K562 (cell line): ENCODE data around the gene PPIL1. TPM values are rescaled to one million over a fixed set of nuclear protein-coding genes. Genes with fewer than 3 reads are reported as not detected.

Experiments used
- ATAC-seq: fragments of 200-7000 bp; cut with Tn5 transposase; 3 replicates; pipeline ENCODE4 v1.9.1; 2020; ENCODE audit warnings: moderate library complexity
- BruUV-seq: library from RNA; stranded (reverse); fragments of 400-500 nt; replicated peaks from 2 replicates; lab custom pipeline; 2021; lab: Mats Ljungman, UMichigan
- CTCF ChIA-PET: fragments of 300-600 bp; formaldehyde crosslinking; extraction: SDS; loops from one replicate; lab custom pipeline; 2021; ENCODE audit warnings: low intra/inter-chr PET ratio; lab: Yijun Ruan, JAX
- POLR2A ChIA-PET: fragments of 300-600, 350-650 bp; sonication (Branson Sonifier 250); formaldehyde crosslinking; extraction: SDS; loops from one replicate; lab custom pipeline; 2021; ENCODE audit warnings: antibody characterized with exemption, inconsistent platforms; lab: Yijun Ruan, JAX
- DNase-seq, 4 experiments: peaks; one replicate each; pipeline versions ENCODE4 v3.0.0 to v3.0.0-alpha.2; 2011 to 2018; ENCODE audit warnings: low spot score in 3 of 4, mixed read lengths in 3 of 4; ENCODE audit errors: extremely low read depth in 1 of 4
- FAIRE-seq: peaks from 2 replicates; lab custom pipeline; 2011; peaks lifted over from hg19 to GRCh38; lab: Jason Lieb, UNC
- H2AFZ ChIP-seq: 2 replicates; pipeline ENCODE4 v1.6.0; 2011; ENCODE audit warnings: low read depth, low read length, control low read depth, inconsistent platforms
- H3K27ac ChIP-seq: fragments of 200-600 bp; 3 replicates; pipeline ENCODE4 v1.8.0; 2011; ENCODE audit warnings: low read depth, mild to moderate bottlenecking, control low read depth, inconsistent platforms, low read length, moderate library complexity, mixed read lengths; ENCODE audit errors: extremely low read depth
- H3K27me3 ChIP-seq, 2 experiments: fragments of 300-600 bp in 1 of 2; 2 replicates in 1 of 2; 3 replicates in 1 of 2; pipeline versions ENCODE4 v1.6.0 to v1.8.0; 2011; ENCODE audit warnings: inconsistent platforms in 2 of 2, low read length in 2 of 2, mild to moderate bottlenecking in 1 of 2, mixed read lengths in 1 of 2, moderate library complexity in 1 of 2; ENCODE audit not compliant: control insufficient read depth in 2 of 2, insufficient read depth in 2 of 2
- H3K36me3 ChIP-seq: fragments of 300-600 bp; 3 replicates; pipeline ENCODE4 v1.8.0; 2011; ENCODE audit warnings: mild to moderate bottlenecking, low read length, inconsistent platforms; ENCODE audit not compliant: control insufficient read depth, insufficient read depth
- H3K4me1 ChIP-seq, 2 experiments: fragments of 200-600 bp in 1 of 2; replicated peaks in 1 of 2; 2 replicates in 1 of 2; 3 replicates in 1 of 2; pipeline versions ENCODE4 v1.5.1 to v1.8.0; 2011; ENCODE audit warnings: inconsistent platforms in 2 of 2, low read length in 2 of 2, mild to moderate bottlenecking in 1 of 2, mixed read lengths in 1 of 2, moderate library complexity in 1 of 2; ENCODE audit not compliant: control insufficient read depth in 2 of 2, insufficient read depth in 2 of 2
- H3K4me2 ChIP-seq: 2 replicates; pipeline ENCODE4 v1.6.1; 2011; ENCODE audit warnings: low read length, control low read depth, inconsistent platforms, mixed read lengths; ENCODE audit not compliant: insufficient read depth
- H3K4me3 ChIP-seq: fragments of 200-600 bp; sonication (generic), shearing (Covaris generic); 2 replicates; pipeline ENCODE4 v1.5.1; 2016; ENCODE audit warnings: control low read depth, inconsistent platforms
- H3K79me2 ChIP-seq: fragments of 200-600 bp; 3 replicates; pipeline ENCODE4 v1.8.0; 2011; ENCODE audit warnings: low read length, inconsistent platforms; ENCODE audit not compliant: control insufficient read depth, insufficient read depth
- H3K9ac ChIP-seq, 2 experiments: 2 replicates each; pipeline versions ENCODE4 v1.6.0 to v1.6.1; 2011; ENCODE audit warnings: low read depth in 2 of 2, low read length in 2 of 2, control low read depth in 1 of 2, inconsistent platforms in 1 of 2, mild to moderate bottlenecking in 1 of 2, mixed read lengths in 1 of 2; ENCODE audit not compliant: insufficient read depth in 1 of 2
- H3K9me1 ChIP-seq: one replicate; pipeline ENCODE4 v1.6.0; 2011; ENCODE audit warnings: inconsistent platforms, mild to moderate bottlenecking, low read length, moderate library complexity; ENCODE audit not compliant: control insufficient read depth, insufficient read depth
- H3K9me3 ChIP-seq: replicated peaks from 2 replicates; pipeline ENCODE4 v1.5.1; 2011; ENCODE audit warnings: low read depth, low read length, inconsistent platforms; ENCODE audit not compliant: control insufficient read depth, insufficient read depth
- H4K20me1 ChIP-seq: replicated peaks from 2 replicates; pipeline ENCODE4 v1.6.1; 2011; ENCODE audit warnings: low read length, inconsistent platforms, mixed read lengths; ENCODE audit not compliant: control insufficient read depth, insufficient read depth
- ADNP ChIP-seq: fragments of 200-800 bp; sonication (Bioruptor generic); IDR thresholded peaks from 2 replicates; pipeline ENCODE4 v1.6.1; 2016; ENCODE audit warnings: missing genetic modification characterization, missing compliant biosample characterization
- BCOR ChIP-seq: fragments of 450-650 bp; IDR thresholded peaks from 2 replicates; pipeline ENCODE4 v1.6.1; 2016
- CHD4 ChIP-seq: fragments of 200-600 bp; sonication (generic); IDR thresholded peaks from 3 replicates; pipeline ENCODE4 v1.6.1; 2012; ENCODE audit warnings: low read depth, mild to moderate bottlenecking, mixed read lengths, low read length, inconsistent platforms; ENCODE audit not compliant: insufficient read depth, insufficient replicate concordance, poor library complexity, severe bottlenecking
- ETV1 ChIP-seq: fragments of 450-650 bp; conservative IDR thresholded peaks from 2 replicates; pipeline ENCODE4 v1.6.1; 2016; ENCODE audit warnings: missing genetic modification characterization, control low read depth, low read depth, missing compliant biosample characterization
- HDAC2 ChIP-seq: fragments of 450-650 bp; IDR thresholded peaks from 2 replicates; pipeline ENCODE4 v1.6.1; 2016; ENCODE audit warnings: mild to moderate bottlenecking
- KDM1A ChIP-seq, 2 experiments: fragments of 450-650 bp; IDR thresholded peaks; 2 replicates each; pipeline ENCODE4 v1.6.1; 2016; ENCODE audit warnings: mild to moderate bottlenecking in 2 of 2
- NR2C2 ChIP-seq, 2 experiments: fragments of 200-800 bp in 1 of 2; sonication (Bioruptor generic) in 1 of 2; sonication (generic) in 1 of 2; formaldehyde crosslinking in 1 of 2; IDR thresholded peaks; 2 replicates each; pipeline versions ENCODE4 v1.6.1 to v1.8.0; 2016 to 2022; ENCODE audit warnings: mild to moderate bottlenecking in 1 of 2, missing compliant biosample characterization in 1 of 2, missing genetic modification characterization in 1 of 2, missing genetic modification reagents in 1 of 2
- RB1 ChIP-seq: fragments of 450-650 bp; IDR thresholded peaks from 2 replicates; pipeline ENCODE4 v1.6.1; 2017; ENCODE audit warnings: low read depth, mild to moderate bottlenecking
- RCOR1 ChIP-seq, 2 experiments: IDR thresholded peaks; 2 replicates each; pipeline ENCODE4 v1.6.1; 2012; ENCODE audit warnings: low read depth in 2 of 2, low read length in 2 of 2, borderline replicate concordance in 1 of 2, improper control_type of control experiment in 1 of 2
- SMARCA5 ChIP-seq: fragments of 450-650 bp; IDR thresholded peaks from 2 replicates; pipeline ENCODE4 v1.6.1; 2016
- TARDBP ChIP-seq: fragments of 450-650 bp; IDR thresholded peaks from 2 replicates; pipeline ENCODE4 v1.6.1; 2016
- TOE1 ChIP-seq, 2 experiments: fragments of 450-650 bp in 1 of 2; sonication (generic) in 1 of 2; formaldehyde crosslinking in 1 of 2; IDR thresholded peaks; 2 replicates each; pipeline versions ENCODE4 v1.7.1 to v1.8.0; 2016 to 2022; ENCODE audit warnings: borderline replicate concordance in 2 of 2, mild to moderate bottlenecking in 2 of 2, antibody characterized with exemption in 1 of 2, inconsistent platforms in 1 of 2, low read depth in 1 of 2, missing genetic modification reagents in 1 of 2, moderate library complexity in 1 of 2
- ZNF668 ChIP-seq: fragments of 250-450 bp; sonication (Bioruptor Pico); IDR thresholded peaks from 2 replicates; pipeline ENCODE4 v1.8.0; 2022; ENCODE audit warnings: mild to moderate bottlenecking, inconsistent platforms
- ZNF76 ChIP-seq: fragments of 250-450 bp; sonication (Bioruptor Pico); IDR thresholded peaks from 2 replicates; pipeline ENCODE4 v1.4.0; 2020; ENCODE audit warnings: mild to moderate bottlenecking, moderate library complexity, borderline replicate concordance
- WGBS: fragments of 100-300 bp; shearing (Covaris generic); methylation state at CpG from one replicate; pipeline ENCODE4 v1.1.6; 2016; ENCODE audit warnings: low coverage, mixed read lengths; ENCODE audit not compliant: insufficient coverage; ENCODE audit errors: missing lambda C conversion rate; 5-methylcytosine and 5-hydroxymethylcytosine counted together
- in situ Hi-C: fragments of 300-500 bp; cut with MboI; formaldehyde crosslinking; loops from 4 replicates; pipeline ENCODE4 v1.15.0; 2018; ENCODE audit warnings: inconsistent platforms, mixed read lengths
- intact Hi-C: fragments of 100-400 bp; cut with micrococcal nuclease; formaldehyde crosslinking; loops from 2 replicates; pipeline ENCODE4 v1.14.2; 2022
- polyA plus RNA-seq, 8 experiments: library from polyadenylated mRNA; depleted of rRNA in 4 of 8; stranded (reverse) in 5 of 8; unstranded in 3 of 8; fragments of >200 nt; fragmentation: Nextera tagmentation in 2 of 8; fragmentation: Illumina TruSeq in 1 of 8; extraction: Ambion mirVana in 2 of 8; extraction: Trizol in 1 of 8; gene quantifications; 2 replicates each; pipeline versions ENCODE4 v1.2.1 to v1.2.3, GENCODE V29; 2011 to 2014; ENCODE audit warnings: inconsistent platforms in 1 of 8, missing spikeins in 1 of 8
- total RNA-seq, 7 experiments: library from RNA; depleted of rRNA in 6 of 7; stranded (reverse); fragments of >200 nt in 6 of 7; fragmentation: Illumina TruSeq in 2 of 7; extraction: Trizol in 2 of 7; gene quantifications; 2 replicates each; pipeline versions ENCODE4 v1.2.1 to v1.2.3, GENCODE V29; 2011 to 2021; ENCODE audit warnings: low replicate concordance in 1 of 7
- TF ChIP-seq, protein P1 (sequence below): fragments of 250-450 bp; sonication (Bioruptor Pico); IDR thresholded peaks from 2 replicates; pipeline ENCODE4 v1.5.0; 2021; ENCODE audit warnings: mild to moderate bottlenecking, borderline replicate concordance
- TF ChIP-seq, protein P2 (sequence below): sonication (generic); formaldehyde crosslinking; IDR thresholded peaks from 2 replicates; pipeline ENCODE4 v1.8.0; 2022; ENCODE audit warnings: mild to moderate bottlenecking, missing genetic modification reagents

PPIL1 gene
- total and polyA plus RNA-seq, 9 of the 15 experiments (the other 6 are each of a cell fraction or from before 2014, with no cell fraction given), result 65.8 to 205 (median 130) TPM

DNA sequence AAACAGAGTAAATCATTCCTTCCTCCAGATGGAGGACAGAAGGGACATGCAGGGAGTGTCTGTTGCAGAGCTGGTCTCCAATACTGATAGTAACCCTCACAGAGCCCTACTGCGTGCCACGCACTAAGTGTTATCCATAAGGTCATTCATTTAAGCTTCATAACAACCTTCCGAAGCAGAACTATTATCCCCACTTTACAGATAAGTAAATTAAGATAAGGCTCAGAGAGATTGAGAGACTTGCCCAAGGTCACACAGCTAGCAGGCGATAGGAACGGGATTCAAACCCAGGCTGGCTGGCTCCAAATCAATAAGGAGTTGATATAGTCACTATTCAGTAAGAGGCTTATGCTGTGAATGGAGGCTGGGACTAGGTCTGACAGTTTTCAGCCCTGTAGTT is 66.0 kb downstream of the PPIL1 start:
- CTCF ChIA-PET, result interaction anchor here (1.1 kb wide), 1 partner anchor 209 kb away, joined by 3 read pairs; no protein-coding TSS in a partner anchor
- 21% methylated on average over 5 of the region's 5 CpGs for WGBS
- Histone ChIP-seq H3K9me1 (no peaks in the 10 kb centered on the region), H3K4me2 (no peak overlapping the region), H3K9ac (no peak overlapping the region), H3K79me2 (no peaks in the 10 kb centered on the region), H2AFZ (no peak overlapping the region), H3K27ac (no peak overlapping the region), H3K9me3 (no peaks in the 10 kb centered on the region), H3K36me3 (no peaks in the 10 kb centered on the region), H3K4me3 (no peak overlapping the region), H3K27me3 (peaks cover 5 to 14% of the 10 kb centered on the region in 2 experiments; a peak in 4 of 5 replicates), H4K20me1 (0 out of 2 replicates have a peak, but pooled peaks cover 3% of the 10 kb centered on the region), H3K4me1 (peaks cover 0 to 2% of the 10 kb centered on the region in 2 experiments; a peak in 2 of 5 replicates)
- intact Hi-C loops (no loop called here), in situ Hi-C loops (no loop called here)
- BruUV-seq, result no TSS peak
- DNase-seq (no peak), FAIRE-seq (no peak), ATAC-seq (no peak)
- POLR2A ChIA-PET, result interaction anchor here (0.6 kb wide), 1 partner anchor 358 kb away, joined by 3 read pairs; no protein-coding TSS in a partner anchor
- TF ChIP-seq, protein P1, sequence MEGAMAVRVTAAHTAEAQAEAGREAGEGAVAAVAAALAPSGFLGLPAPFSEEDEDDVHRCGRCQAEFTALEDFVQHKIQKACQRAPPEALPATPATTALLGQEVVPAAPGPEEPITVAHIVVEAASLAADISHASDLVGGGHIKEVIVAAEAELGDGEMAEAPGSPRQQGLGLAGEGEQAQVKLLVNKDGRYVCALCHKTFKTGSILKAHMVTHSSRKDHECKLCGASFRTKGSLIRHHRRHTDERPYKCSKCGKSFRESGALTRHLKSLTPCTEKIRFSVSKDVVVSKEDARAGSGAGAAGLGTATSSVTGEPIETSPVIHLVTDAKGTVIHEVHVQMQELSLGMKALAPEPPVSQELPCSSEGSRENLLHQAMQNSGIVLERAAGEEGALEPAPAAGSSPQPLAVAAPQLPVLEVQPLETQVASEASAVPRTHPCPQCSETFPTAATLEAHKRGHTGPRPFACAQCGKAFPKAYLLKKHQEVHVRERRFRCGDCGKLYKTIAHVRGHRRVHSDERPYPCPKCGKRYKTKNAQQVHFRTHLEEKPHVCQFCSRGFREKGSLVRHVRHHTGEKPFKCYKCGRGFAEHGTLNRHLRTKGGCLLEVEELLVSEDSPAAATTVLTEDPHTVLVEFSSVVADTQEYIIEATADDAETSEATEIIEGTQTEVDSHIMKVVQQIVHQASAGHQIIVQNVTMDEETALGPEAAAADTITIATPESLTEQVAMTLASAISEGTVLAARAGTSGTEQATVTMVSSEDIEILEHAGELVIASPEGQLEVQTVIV (CRISPR knock-in tag), result no peak
- TF ChIP-seq, protein P2, sequence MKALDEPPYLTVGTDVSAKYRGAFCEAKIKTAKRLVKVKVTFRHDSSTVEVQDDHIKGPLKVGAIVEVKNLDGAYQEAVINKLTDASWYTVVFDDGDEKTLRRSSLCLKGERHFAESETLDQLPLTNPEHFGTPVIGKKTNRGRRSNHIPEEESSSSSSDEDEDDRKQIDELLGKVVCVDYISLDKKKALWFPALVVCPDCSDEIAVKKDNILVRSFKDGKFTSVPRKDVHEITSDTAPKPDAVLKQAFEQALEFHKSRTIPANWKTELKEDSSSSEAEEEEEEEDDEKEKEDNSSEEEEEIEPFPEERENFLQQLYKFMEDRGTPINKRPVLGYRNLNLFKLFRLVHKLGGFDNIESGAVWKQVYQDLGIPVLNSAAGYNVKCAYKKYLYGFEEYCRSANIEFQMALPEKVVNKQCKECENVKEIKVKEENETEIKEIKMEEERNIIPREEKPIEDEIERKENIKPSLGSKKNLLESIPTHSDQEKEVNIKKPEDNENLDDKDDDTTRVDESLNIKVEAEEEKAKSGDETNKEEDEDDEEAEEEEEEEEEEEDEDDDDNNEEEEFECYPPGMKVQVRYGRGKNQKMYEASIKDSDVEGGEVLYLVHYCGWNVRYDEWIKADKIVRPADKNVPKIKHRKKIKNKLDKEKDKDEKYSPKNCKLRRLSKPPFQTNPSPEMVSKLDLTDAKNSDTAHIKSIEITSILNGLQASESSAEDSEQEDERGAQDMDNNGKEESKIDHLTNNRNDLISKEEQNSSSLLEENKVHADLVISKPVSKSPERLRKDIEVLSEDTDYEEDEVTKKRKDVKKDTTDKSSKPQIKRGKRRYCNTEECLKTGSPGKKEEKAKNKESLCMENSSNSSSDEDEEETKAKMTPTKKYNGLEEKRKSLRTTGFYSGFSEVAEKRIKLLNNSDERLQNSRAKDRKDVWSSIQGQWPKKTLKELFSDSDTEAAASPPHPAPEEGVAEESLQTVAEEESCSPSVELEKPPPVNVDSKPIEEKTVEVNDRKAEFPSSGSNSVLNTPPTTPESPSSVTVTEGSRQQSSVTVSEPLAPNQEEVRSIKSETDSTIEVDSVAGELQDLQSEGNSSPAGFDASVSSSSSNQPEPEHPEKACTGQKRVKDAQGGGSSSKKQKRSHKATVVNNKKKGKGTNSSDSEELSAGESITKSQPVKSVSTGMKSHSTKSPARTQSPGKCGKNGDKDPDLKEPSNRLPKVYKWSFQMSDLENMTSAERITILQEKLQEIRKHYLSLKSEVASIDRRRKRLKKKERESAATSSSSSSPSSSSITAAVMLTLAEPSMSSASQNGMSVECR (CRISPR knock-in tag), result 0 out of 2 replicates have a peak, but pooled peaks have one; percentile 32
- TF ChIP-seq BCOR (peak; percentile 89), CHD4 (peak; percentile 59), ZNF668 (CRISPR knock-in tag) (no peak), TOE1 (IDR thresholded peaks at IDR 0.05; ENCODE audit: borderline replicate concordance) (no peak), TOE1 (CRISPR knock-in tag; IDR thresholded peaks at IDR 0.05; ENCODE audit: borderline replicate concordance, low read depth) (no peak), ADNP (tag) (peak; percentile 90), NR2C2 (CRISPR knock-in tag; IDR thresholded peaks at IDR 0.05) (no peak), NR2C2 (tag; IDR thresholded peaks at IDR 0.05) (no peak), HDAC2 (peak; percentile 42; the same call in 1 of the 2 replicates), TARDBP (no peak), ETV1 (no peak), SMARCA5 (0 out of 2 replicates have a peak, but pooled peaks have one; percentile 24), RCOR1 (IDR thresholded peaks at IDR 0.05; ENCODE audit: borderline replicate concordance in 1 of 2, low read depth in 2 of 2, low read length in 2 of 2) (peak in 1 of 2 experiments; percentile 76; a peak in 2 of 4 replicates), KDM1A (IDR thresholded peaks at IDR 0.05) (peak; percentile 36 to 73; a peak in 3 of 4 replicates), RB1 (no peak), ZNF76 (CRISPR knock-in tag) (no peak)
